NCI-H2081 treated with DMSO at 0.1 percent for 48 hours (cell line): ENCODE results near the gene PUS10.
A peak's percentile ranks its signal among the peaks of the same experiment; 100 is the strongest.
"Not testable (repeated sequence)": the region's sequence is repeated elsewhere in the genome, so short reads cannot be mapped to it uniquely, and the experiment has no call there.

ENCODE experiments used
- DNase-seq: peaks from one replicate; lab custom pipeline; 2025; lab: John Stamatoyannopoulos, UW

Gene PUS10

DNA sequence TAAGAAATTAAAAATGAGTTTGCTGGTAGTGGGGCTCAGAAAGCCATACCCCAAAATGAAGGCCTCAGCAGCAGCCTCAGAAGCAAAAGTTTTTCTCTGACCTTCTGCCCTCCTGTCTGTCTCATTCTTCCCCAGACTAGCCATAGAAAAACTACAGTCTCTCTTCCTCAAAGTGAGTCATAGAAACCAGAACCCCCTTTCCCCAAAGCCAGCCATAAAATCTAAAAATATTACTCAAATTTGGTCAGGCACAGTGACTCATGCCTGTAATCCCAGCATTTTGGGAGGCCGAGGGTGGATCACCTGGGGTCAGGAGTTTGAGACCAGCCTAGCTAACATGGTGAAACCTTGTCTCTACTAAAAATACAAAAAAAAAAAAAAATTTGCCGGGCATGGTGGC is 5.8 kb downstream of the PUS10 start:
- not testable (repeated sequence) for DNase-seq

DNA sequence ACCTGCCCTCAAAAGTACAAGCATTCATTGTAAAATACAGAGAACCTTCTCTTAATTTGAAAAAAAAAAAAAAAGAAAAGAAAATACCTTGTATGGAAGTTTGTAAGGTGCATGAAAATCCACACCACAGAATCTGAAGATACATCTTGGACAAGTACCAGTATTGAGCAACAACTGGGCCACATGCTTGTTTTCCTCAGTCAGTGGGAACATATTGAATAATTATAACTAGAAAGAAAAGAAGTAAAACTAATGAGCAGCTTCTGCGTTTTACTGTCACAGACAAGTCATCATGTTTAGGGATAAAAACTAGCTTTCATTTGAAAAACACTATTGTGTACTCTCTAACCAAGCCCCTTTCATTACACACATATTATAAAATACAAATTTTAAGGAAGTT is 6.4 kb downstream of the PUS10 start:
- DNase-seq: no peak

DNA sequence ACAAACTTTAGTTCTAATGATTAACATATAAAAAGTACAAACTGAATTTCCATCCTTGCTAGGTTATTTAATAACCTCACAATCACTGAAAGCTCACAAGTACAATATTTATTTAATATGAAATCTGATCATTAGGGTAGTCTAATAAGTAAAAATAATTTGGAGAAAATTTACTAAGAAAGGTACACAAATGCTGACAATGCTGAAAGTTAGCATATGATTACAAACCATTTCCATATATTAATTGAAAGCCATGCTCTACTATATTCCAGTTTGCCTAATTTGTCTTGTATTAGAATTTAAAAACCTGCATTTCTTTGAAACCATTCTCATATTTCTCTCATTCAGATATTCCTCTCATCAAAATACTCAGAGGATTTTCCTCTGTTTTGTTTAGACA is 8.7 kb downstream of the PUS10 start:
- no peak for DNase-seq

- DNase-seq: no peak
Observed at GRCh38 chr2:61006486-61007105, 11.5 kb downstream of the PUS10 start.

- no peak for DNase-seq
Observed at GRCh38 chr2:61005736-61006135, 12.3 kb downstream of the PUS10 start.

DNA sequence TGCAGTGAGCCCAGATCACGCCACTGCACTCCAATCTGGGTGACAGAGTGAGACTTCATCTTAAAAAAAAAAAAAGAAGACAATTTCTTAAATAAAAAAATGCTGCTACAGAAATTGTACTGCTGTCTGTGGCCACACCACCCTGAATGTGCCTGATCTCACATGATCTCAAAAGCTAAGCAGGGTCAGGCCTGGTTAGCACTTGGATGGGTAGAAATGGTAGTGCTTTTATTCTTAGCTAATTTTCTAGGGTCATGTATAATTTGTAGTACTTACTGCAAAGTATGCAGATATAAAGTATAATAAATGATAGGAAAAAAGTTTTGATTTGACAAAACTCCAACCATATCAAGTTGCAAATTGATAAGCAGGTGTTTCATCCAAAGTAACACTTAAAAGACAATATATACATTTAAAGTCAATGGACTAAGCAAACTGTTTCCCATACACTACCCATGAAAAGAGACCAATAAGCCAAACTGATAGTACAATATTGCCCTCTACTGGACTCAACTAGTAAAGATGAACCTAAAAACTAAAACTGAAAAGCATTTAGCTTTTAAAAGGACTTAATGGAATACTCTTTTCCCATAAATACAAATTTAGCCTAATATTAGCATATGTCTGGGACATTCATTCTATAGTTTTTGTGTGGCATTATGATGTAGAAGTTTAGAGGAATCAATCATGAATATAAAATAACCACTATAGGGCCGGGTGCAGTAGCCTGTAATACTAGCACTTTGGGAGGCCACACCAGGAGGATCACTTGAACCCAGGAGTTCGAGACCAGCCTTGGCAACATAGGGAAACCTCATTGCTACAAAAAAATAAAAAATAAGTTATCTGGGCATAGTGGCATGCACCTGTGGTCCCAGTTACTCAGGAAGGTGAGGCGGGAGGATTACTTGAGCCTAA is 19.2 kb downstream of the PUS10 start:
- peak; percentile 41 for DNase-seq

GRCh38 chr2:60994131-60994530 is 23.9 kb downstream of the PUS10 start:
- no peak for DNase-seq

DNA sequence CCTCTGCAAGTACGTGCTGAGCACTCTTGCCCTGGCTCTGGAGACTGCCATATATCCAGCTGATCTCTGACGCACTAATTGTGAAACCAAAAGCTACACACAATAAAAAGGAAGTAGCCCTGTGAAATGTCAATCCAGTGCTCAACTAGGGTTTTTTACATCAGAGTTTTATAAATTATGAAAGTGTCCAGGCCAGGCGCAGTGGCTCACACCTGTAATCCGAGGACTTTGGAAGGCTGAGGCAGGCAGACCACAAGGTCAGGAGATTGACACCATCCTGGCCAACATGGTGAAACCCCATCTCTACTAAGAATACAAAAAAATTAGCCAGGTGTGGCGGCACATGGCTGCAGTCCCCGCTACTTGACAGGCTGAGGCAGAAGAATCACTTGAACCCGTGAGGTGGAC is 25.1 kb downstream of the PUS10 start:
- no peak for DNase-seq

- DNase-seq: no peak
Observed at GRCh38 chr2:60991644-60992043, 26.4 kb downstream of the PUS10 start.

DNA sequence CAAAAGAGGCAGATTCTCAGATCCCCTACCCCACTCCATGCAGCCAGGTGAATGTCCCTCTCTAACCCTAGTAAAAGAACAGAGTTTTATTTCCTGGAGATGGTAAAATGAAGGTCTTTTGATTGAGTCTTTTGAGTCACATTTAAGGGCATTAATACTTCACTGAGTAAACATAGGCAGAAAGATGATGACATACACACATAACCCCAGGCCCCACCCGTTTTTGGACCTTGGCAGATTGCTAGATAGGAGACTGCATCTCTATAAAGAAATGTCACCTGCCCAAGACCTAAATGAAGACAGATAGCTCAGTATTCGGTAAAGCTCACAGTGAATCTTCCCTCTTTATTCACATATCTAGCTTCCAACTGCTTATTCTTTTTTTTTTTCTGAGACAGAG is 28.8 kb downstream of the PUS10 start:
- no peak for DNase-seq

- DNase-seq: not testable (repeated sequence)
Observed at GRCh38 chr2:60987656-60988055, 30.4 kb downstream of the PUS10 start.

DNA sequence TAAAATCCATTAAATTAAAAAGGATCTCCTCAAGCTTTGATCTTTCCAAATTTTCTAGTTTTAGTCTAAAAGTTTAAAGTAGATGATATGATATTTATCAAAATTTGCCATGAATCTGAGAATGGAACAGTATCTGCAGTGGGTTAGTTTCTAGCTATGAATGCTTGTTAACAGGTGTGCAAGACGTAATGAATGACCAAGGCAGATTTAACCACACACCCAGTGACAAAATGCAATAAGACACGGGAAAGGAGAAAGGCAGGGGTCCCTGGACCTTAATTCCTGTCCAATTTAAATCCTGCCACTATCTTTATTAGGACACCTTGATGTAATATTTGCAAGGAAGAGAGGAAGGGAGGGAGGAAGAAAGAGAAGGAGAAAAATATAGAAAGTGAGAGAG is 31.0 kb downstream of the PUS10 start:
- DNase-seq: no peak

- DNase-seq: no peak
Observed at GRCh38 chr2:60984720-60985119, 33.3 kb downstream of the PUS10 start.

GRCh38 chr2:60982066-60982465 is 36.0 kb downstream of the PUS10 start:
- not testable (repeated sequence) for DNase-seq

DNA sequence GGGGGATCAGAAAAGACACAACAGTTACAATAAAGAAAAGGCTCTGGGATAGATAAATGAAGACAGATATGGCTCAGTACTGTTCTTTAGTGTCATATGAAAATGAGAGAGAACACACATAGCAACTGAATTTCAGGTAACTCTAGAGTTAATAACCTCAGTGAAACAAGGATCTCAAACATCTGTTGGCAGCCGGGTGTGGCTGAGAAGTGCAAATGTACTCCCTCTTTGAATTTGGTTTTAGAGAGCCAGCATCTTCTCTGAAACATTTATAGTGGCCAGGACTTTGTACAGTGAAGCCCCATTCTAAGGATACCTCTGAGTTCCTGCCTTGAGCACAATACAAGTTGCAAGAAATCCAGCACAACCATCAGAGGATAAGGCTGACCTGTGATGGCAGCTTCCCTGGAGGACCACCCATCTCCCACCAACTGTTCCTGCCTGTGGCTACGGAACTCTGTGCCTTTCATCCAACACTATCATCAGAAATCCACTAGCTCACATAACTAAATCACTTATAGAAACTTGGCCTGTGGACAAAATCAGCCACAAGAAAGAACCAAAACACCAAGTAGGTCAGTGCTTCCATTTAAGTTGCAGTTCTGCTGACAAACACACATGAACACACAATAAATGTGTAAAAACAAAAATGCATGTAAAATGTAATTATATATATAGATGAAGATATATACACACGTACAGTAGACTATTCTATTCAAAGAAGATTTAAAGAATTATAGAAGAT is 37.8 kb downstream of the PUS10 start:
- no peak for DNase-seq

- no peak for DNase-seq
Observed at GRCh38 chr2:60979231-60979630, 38.8 kb downstream of the PUS10 start.

DNA sequence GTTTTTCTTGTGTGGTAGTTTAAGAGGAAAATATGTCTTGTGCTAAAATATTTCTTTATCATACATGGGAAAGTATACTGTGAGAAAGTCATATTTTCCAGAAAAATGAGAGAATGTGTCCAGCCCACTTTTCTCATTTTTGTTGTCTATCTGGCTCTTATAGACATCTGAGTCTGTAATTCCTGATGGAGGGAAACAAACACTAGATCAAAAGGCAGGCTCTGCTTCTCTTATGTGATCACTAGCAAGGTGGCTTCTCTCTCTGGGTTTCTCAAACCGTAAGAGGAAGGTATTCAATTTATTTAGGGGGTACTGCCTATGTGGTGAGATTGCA is 40.5 kb downstream of the PUS10 start:
- DNase-seq: no peak

GRCh38 chr2:60976875-60977561 is 41.0 kb downstream of the PUS10 start:
- DNase-seq: no peak

DNA sequence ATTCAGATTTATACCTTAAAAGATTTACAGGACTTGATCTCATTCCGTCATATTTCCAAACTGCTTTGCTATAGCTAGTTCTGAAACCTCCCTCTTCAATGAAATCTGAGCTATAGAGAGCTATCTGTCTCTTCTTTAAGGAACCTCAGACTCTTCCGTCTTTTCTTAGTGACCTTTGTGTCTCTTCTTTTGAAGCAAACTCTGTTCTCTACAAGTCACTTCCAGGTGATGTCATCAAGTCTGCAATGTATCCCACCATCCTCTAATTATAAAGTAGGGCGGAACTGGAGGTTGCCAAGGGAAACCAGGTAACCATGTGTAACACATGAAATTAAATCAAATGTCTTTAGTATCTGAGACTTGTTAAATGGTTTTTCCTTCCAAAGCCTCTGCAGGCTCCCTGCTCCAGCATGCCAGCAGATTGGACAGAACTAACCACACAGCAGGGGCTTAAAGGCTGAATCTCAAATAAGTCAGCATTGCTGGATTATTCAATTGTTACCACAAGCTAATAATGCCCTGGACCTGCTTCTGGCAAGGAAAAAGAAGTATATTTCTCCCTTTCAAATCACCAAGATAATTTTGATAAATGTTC is 41.7 kb downstream of the PUS10 start:
- DNase-seq: no peak

DNA sequence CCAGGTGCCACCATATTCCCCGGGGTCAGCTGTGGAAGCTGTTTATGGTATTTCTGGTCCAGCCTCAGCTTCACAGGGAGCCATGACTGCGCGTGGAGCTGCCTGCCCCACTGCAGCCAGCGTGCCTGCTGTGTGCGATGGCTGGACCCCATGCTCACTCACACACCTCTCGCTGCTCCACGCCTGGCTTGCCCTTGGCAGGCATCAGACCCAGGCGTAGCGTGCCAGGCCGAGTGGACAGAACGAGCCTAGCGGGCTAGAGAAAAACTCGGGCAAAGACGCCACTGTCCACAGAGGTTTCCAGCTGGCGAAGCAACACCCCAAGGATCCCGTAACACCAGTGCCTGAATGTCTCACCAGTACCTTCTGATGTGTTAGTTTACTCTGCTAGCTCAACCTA is 43.4 kb downstream of the PUS10 start:
- no peak for DNase-seq

GRCh38 chr2:60973705-60974104 is 44.4 kb downstream of the PUS10 start:
- no peak for DNase-seq
